GM18502 (cell line): ENCODE results near the gene RILPL2.
"Not testable (repeated sequence)": the region's sequence is repeated elsewhere in the genome, so short reads cannot be mapped to it uniquely, and the experiment has no call there.

Experiments used
- ATAC-seq: cut with Tn5 transposase; IDR thresholded peaks from one replicate; pipeline ENCODE4 v1.9.1; 2021; ENCODE audit warnings: mild to moderate bottlenecking; ENCODE audit not compliant: unreplicated experiment, poor library complexity

The RILPL2 gene

DNA sequence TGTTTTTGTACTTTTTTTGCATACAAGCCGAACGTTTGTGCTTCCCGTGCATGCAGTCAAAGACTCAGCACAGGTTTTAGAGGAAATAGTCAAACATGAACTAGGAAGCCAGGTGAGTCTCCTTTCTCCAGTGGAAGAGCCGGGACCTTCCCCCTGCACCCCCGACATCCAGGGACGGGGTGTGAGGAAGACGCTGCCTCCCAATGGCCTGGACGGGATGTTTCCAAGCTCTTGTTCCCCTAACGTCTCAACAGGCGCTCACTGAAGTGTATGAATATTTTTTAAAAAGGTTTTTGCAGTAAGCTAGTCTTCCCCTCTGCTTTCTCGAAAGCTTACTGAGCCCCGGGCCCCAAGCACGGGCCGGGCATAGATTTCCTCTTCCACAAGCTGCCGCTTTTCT lies 28.6 kb downstream of the RILPL2 start:
- not testable (repeated sequence) for ATAC-seq

GRCh38 chr12:123407269-123407668 lies 29.2 kb downstream of the RILPL2 start:
- ATAC-seq, result not testable (repeated sequence)

DNA sequence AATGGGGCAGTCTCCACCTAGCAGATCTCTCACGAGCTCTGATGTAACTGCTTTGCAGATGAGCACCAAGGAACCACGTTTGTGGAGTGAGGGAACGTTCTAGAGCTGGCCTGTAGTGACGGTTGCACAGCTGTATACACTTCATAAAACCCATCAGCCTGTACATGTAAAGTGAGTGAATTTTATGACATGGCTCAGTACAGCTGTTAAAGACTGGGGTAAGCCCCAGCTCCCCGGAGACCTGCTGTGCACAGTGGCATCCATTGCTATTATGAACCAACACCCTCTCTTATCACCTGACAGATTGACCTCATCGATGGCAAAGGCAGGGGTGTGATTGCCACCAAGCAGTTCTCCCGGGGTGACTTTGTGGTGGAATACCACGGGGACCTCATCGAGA lies 31.9 kb downstream of the RILPL2 start:
- ATAC-seq, result no peak

DNA sequence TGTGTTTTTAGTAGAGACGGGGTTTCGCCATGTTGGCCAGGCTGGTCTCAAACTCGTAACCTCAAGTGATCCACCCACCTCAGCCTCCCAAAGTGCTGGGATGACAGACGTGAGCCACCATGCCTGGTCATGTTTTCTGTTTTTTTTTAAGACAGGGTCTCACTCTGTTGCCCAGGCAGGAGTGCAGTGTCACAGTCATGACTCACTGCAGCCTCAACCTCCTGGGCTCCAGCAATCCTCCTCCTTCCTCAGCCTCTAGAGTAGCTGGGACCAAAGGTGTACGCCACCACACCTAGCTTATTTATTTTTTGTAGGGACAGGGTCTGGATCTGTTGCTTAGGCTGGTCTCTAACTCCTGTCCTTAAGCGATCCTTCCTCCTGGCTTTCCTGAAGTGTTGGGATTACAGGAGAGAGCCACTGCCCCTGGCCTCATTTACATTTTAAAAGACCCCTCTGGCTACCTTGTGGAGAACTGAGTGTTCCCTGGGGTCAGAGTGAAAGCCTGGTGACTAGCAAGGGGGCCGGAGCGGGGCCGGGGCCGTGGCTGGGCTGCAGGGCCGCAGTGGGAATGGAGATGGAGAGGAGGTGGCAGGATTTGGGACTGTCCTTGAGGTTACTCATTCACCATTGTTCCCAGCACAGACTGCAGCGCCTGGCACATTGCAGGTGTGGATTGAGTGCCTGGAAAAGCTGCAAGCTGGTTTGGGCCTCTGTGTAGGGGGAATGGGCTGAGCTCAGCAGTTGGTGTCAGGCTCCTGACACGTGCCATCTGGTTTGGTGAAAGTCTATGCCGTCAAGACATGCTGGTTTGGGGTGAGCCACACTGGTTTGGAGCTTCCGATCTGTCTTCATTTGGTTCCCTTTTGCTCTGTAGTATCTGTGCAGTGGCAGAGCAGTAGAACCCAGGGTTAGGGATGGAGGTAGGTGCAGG lies 34.5 kb downstream of the RILPL2 start:
- ATAC-seq, result no peak

DNA sequence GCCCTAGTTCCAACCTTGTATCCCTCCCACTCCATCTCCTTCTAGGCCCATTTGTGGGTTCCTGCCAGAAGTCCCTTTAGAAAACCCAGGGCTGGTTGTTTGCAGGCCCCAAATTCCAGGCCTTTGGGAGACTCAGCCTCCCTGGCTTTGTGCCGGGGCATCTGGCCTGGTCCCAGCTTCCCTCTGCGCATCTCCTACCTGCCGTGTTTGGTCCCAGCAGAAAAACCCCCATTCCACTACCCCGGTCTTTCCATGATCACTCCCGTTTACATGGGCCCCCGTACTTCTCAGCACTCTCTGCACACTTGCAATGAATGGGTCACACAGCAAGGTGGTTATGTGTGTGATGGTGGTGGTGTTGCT lies 37.2 kb downstream of the RILPL2 start:
- no peak for ATAC-seq

- no peak for ATAC-seq
These were observed 37.8 kb downstream of the RILPL2 start for GRCh38 chr12:123398550-123399254.

DNA sequence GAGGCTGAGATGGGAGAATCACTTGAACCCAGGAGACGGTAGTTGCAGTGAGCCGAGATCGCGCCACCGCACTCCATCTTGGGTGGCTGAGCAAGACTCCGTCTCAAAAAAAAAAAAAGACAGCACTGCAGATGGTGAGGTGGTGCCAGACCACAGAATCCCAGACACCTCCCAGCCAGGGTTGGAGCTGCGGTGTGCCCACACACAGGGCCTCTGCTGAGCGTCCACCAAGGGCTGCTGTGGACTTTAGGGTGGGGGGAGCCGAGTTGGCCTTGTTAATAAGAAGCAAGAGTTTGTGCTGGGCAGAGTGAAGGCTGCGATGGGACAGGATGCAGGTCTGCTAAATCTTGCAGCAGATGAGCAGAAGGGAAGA lies 38.3 kb downstream of the RILPL2 start:
- ATAC-seq, result no peak

GRCh38 chr12:123397400-123397799 lies 39.1 kb downstream of the RILPL2 start:
- no peak for ATAC-seq

DNA sequence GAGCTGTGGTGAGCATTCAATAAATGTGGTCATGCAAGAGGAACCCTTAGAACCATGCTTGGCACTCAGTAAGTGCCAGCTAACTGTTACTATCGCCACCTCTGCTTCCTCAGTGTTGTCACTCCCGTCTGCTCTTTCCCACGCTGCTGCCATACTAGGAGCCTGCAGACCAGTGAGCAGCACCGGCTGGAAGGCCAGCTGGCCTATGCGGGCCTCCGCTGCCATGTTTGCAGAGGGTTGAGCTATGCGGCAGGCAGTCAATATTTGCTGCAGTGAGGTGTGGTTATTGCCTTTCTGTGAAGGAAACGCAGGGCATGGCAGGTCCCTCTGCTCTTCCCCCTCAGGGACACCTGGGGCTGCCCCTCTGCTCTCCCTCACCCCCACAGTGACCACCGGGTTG lies 39.5 kb downstream of the RILPL2 start:
- no peak for ATAC-seq

- ATAC-seq, result no peak
These were observed 39.9 kb downstream of the RILPL2 start for GRCh38 chr12:123396543-123396942.

- no peak for ATAC-seq
These were observed 41.2 kb downstream of the RILPL2 start for GRCh38 chr12:123395236-123395635.

DNA sequence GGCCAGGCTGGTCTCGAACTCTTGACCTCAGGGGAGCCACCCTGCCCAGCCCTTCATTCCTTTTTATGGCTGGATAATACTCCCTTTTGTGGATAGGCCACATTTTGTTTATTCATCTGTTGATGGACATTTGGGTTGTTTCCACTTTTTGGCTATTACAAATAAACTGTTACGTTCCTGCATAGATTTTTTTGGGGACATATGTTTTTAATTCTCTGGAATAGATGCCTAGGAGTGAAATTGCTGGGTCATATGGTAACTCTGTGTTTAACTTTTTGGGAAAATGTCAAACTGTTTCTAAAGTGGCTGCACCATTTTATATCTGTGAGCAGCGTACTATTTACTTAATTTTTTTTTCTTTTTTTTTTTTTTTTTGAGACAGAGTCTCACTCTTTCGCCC lies 42.7 kb downstream of the RILPL2 start:
- no peak for ATAC-seq

GRCh38 chr12:123391546-123392343 lies 44.7 kb downstream of the RILPL2 start:
- ATAC-seq, result no peak

DNA sequence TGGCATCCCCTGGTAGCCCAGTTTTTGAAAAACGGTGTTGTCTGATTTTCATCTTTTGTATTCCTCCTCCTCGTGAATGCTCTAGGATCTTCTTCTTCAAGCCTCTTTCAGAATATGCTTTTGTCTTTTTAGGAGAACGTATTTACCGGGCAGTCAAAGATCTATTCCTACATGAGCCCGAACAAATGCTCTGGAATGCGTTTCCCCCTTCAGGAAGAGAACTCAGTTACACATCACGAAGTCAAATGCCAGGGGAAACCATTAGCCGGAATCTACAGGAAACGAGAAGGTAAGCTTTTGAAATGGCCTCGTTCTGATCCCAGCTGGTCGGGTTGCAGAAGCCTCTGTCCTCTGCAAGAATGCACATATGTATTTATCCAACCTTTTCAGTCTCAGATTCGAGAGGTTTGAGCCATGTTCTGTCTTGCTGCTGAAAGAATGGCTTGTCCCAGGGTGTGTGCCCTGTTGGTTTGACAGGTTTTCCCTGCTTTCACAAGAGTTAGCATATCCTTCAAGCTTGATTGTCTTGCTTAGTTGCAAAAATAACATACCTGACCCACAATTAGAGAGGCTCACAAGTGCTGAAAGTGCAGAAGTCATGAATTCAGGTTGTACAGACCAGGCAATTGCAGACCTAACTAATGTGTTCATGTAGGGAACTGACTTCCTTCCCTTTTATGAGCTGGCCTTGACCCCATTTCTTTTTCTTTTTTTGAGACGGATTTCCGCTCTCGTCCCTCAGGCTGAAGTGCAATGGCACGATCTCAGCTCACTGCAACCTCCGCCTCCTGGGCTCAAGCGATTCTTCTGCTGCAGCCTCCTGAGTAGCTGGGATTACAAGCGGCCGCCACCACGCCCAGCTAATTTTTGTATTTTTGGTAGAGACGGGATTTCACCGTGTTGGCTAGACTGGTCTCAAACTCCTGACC lies 45.7 kb downstream of the RILPL2 start:
- no peak for ATAC-seq

- peak; percentile 34 for ATAC-seq
These were observed 46.7 kb downstream of the RILPL2 start for GRCh38 chr12:123389560-123390351.

DNA sequence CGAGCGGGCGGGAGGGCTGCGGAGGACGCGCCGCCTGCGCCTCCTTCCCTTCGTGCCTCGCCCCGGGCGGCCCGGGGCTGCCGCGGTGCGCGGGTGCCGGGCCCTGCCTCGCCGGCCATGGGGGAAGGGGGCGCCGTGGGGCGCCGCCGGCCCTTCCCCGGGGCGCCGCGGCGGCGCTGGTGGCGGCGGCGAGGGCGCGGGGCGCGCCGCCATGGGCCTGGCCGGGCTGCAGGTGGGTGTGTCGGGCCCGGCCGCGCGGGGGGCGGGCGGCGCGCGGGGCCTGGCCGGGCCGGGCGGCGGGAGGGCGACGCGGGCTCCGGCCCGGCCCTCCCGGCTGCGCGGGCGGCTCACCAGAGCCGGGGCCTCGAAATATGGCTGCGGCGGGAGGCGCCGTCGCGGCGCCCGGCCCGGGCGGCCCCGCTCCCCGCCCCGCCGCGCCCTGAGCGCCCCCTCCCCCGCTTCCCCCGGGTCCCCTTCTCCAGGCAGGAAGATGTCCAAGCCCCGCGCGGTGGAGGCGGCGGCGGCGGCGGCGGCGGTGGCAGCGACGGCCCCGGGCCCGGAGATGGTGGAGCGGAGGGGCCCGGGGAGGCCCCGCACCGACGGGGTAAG lies 47.4 kb downstream of the RILPL2 start:
- peak; percentile 18 for ATAC-seq

GRCh38 chr12:123388177-123388950 lies 48.1 kb downstream of the RILPL2 start:
- peak; percentile 37 for ATAC-seq
